GM12864 (cell line): ENCODE data around the gene CEP112.

Experiments used
- DNase-seq: peaks from one replicate; pipeline ENCODE4 v3.0.0-alpha.2; 2011; ENCODE audit warnings: low read depth
- H3K4me3 ChIP-seq: 2 replicates; pipeline ENCODE4 v1.5.1; 2011; ENCODE audit warnings: mild to moderate bottlenecking, low read depth, low read length, control low read depth
- TF ChIP-seq, protein P1 (sequence below): IDR thresholded peaks from 2 replicates; pipeline ENCODE4 v1.5.1; 2011; ENCODE audit warnings: low read depth, mild to moderate bottlenecking, moderate library complexity, low read length, control low read depth, inconsistent platforms; ENCODE audit errors: missing control alignments

Gene CEP112

DNA sequence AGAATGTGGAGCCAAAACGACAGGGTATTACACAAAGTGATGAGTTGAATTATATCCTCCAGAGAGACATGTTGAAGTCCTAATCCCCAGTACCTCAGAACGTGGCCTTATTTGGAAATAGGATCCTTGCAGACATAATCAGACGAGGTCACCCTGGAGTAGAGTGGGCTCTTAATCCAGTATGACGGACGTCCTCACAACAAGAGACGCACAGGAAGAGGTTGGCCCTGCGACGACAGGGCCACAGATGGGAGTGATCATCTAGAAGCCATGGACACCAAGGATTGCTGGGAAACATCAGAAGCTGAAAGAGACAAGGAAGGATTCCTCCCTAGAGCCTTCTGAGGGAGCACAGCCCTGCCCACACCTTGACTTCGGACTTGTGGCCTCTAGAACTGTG is 488.0 kb downstream of the CEP112 start:
- TF ChIP-seq, protein P1, sequence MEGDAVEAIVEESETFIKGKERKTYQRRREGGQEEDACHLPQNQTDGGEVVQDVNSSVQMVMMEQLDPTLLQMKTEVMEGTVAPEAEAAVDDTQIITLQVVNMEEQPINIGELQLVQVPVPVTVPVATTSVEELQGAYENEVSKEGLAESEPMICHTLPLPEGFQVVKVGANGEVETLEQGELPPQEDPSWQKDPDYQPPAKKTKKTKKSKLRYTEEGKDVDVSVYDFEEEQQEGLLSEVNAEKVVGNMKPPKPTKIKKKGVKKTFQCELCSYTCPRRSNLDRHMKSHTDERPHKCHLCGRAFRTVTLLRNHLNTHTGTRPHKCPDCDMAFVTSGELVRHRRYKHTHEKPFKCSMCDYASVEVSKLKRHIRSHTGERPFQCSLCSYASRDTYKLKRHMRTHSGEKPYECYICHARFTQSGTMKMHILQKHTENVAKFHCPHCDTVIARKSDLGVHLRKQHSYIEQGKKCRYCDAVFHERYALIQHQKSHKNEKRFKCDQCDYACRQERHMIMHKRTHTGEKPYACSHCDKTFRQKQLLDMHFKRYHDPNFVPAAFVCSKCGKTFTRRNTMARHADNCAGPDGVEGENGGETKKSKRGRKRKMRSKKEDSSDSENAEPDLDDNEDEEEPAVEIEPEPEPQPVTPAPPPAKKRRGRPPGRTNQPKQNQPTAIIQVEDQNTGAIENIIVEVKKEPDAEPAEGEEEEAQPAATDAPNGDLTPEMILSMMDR = no peak
- H3K4me3 ChIP-seq = no peak overlapping the region
- no peak for DNase-seq

DNA sequence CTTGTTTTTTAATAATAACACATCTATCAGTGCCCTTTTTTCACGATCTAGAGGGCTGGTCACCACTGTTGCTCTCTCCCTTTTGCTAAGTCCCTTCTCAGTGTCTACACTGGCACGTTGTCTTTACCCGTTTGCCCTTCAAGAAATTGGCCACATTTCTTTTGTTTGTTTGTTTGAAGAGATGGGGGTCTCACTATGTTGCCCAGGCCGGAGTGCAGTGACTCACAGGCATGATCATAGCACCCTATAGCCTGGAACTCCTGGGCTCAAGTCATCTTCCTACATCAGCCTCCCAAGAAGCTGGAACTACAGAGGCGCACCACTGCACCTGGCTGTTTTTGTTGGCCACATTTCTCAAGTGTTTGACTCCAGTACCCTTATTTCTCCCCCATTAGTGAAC is 492.5 kb downstream of the CEP112 start:
- DNase-seq = no peak
- no peak overlapping the region for H3K4me3 ChIP-seq
- TF ChIP-seq, protein P1 = no peak

- TF ChIP-seq, protein P1 = no peak
- no peak for DNase-seq
- no peak overlapping the region for H3K4me3 ChIP-seq
These were observed 493.4 kb downstream of the CEP112 start for GRCh38 chr17:65698381-65699061.

- no peak overlapping the region for H3K4me3 ChIP-seq
- TF ChIP-seq, protein P1 = no peak
- DNase-seq = no peak
These were observed 494.3 kb downstream of the CEP112 start for GRCh38 chr17:65697661-65698060.

DNA sequence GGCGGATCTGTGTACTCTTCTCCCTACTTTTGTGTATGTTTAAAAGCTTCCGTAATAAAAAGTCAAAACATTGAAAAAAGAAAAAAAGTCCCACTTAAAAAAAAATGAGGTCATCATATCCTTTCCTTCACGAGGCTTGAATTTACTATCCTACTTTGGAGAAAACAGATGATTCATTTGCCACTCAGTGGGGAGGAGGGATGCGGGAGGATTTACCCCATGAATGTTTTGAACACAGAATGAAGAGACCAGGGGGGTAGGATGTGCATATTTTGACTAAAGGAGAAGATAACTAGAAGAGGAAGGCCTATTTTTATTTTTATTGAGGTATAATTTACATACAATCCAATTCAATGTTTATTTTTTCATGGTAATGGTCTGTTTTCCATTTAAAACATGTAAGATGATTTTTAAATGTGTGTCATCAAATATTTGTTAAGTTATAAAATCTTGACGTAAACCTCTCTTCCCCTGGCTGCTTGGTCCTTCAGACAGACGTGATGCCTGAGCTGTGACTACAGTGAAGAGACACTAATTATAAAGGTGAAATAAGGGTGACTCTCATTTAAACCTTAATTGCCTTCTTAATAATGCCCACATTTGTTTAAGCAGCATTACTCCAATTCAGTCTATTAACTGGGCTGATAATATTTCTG is 495.1 kb downstream of the CEP112 start:
- DNase-seq = no peak
- TF ChIP-seq, protein P1 = no peak
- H3K4me3 ChIP-seq = no peak overlapping the region

DNA sequence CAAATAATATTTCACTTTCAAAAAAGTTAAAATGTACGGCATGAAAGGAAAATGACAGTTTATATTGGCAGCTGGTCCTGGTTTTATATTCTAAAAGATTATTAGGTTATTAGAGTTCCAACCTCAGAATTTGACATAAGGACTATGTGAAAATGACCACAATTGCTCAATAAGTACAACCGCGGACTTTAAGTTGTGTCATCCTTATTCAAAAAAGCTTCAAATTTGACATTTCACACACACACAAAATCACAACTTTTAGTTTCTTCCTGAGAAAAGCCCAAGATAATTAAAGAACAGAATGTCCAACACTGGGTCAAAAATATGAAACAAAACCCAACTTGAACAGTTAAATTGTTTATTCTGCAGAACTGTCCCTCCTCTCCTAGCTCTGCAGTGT is 497.3 kb downstream of the CEP112 start:
- DNase-seq = no peak
- no peak overlapping the region for H3K4me3 ChIP-seq
- TF ChIP-seq, protein P1 = no peak
